PC-9 (cell line): ENCODE results near the gene ACTR3C. TPM values are rescaled to one million over a fixed set of nuclear protein-coding genes. Genes with fewer than 3 reads are reported as not detected.

Experiments
- BruUV-seq: library from RNA; stranded (reverse); fragments of 400-500 nt; replicated peaks from 2 replicates; lab custom pipeline; 2021; lab: Mats Ljungman, UMichigan
- CTCF ChIA-PET: fragments of 300-600 bp; sonication (Branson Sonifier 250); formaldehyde crosslinking; loops from one replicate; lab custom pipeline; 2022; ENCODE audit warnings: antibody characterized with exemption; lab: Charles Lee
- POLR2A ChIA-PET: fragments of 300-600 bp; sonication (Branson Sonifier 250); formaldehyde crosslinking; loops from one replicate; lab custom pipeline; 2022; ENCODE audit warnings: antibody characterized with exemption; ENCODE audit not compliant: unreplicated experiment; lab: Charles Lee
- DNase-seq, 2 experiments: peaks; one replicate each; pipeline versions ENCODE4 v3.0.0 to v3.0.0-alpha.2; 2015 to 2022; ENCODE audit warnings: mixed read lengths in 1 of 2
- H2AFZ ChIP-seq: fragments of 200-600 bp; sonication (generic); 2 replicates; pipeline ENCODE4 v1.8.1; 2017; ENCODE audit warnings: antibody characterized with exemption
- H3F3A ChIP-seq: fragments of 200-600 bp; sonication (generic); 2 replicates; pipeline ENCODE4 v1.8.1; 2017; ENCODE audit warnings: antibody characterized with exemption, mild to moderate bottlenecking, low read depth; ENCODE audit not compliant: insufficient read depth
- H3K27ac ChIP-seq: fragments of 200-600 bp; sonication (generic); 2 replicates; pipeline ENCODE4 v1.6.1; 2016; ENCODE audit warnings: mixed run types
- H3K27me3 ChIP-seq: fragments of 200-600 bp; sonication (generic); 2 replicates; pipeline ENCODE4 v1.6.1; 2016; ENCODE audit warnings: low read depth, mixed run types; ENCODE audit not compliant: insufficient read depth
- H3K36me3 ChIP-seq: fragments of 200-600 bp; sonication (generic); 2 replicates; pipeline ENCODE4 v1.6.1; 2016; ENCODE audit warnings: low read depth, mixed run types
- H3K4me1 ChIP-seq: fragments of 200-600 bp; sonication (generic); replicated peaks from 2 replicates; pipeline ENCODE4 v1.6.1; 2016; ENCODE audit warnings: mixed run types; ENCODE audit not compliant: insufficient read depth
- H3K4me2 ChIP-seq: fragments of 200-600 bp; sonication (generic); 2 replicates; pipeline ENCODE4 v1.6.1; 2017; ENCODE audit warnings: mixed run types
- H3K4me3 ChIP-seq: fragments of 200-600 bp; sonication (generic); 2 replicates; pipeline ENCODE4 v1.6.1; 2016; ENCODE audit warnings: mixed run types
- H3K79me2 ChIP-seq: fragments of 200-600 bp; sonication (generic); 2 replicates; pipeline ENCODE4 v1.6.1; 2017; ENCODE audit warnings: low read depth, mixed run types
- H3K9me2 ChIP-seq: fragments of 200-600 bp; sonication (generic); 2 replicates; pipeline ENCODE4 v1.8.1; 2017; ENCODE audit warnings: mild to moderate bottlenecking; ENCODE audit not compliant: insufficient read depth
- H3K9me3 ChIP-seq: fragments of 200-600 bp; sonication (generic); 2 replicates; pipeline ENCODE4 v1.8.1; 2016; ENCODE audit warnings: low read depth; ENCODE audit not compliant: insufficient read depth
- H4K20me1 ChIP-seq: fragments of 200-600 bp; sonication (generic); 2 replicates; pipeline ENCODE4 v1.8.1; 2017; ENCODE audit not compliant: insufficient read depth
- EZH2 ChIP-seq: fragments of 200-600 bp; sonication (generic); IDR thresholded peaks from 2 replicates; pipeline ENCODE4 v1.8.0; 2017; ENCODE audit warnings: antibody characterized with exemption, low read depth
- intact Hi-C: fragments of 100-400 bp; cut with micrococcal nuclease; formaldehyde crosslinking; loops from one replicate; pipeline ENCODE4 v1.10.0; 2022; ENCODE audit not compliant: unreplicated experiment
- total RNA-seq: library from RNA; stranded (reverse); gene quantifications from 2 replicates; pipeline ENCODE4 v1.2.3, GENCODE V29; 2021
- TF ChIP-seq, protein P1 (sequence below): fragments of 200-600 bp; sonication (generic); conservative IDR thresholded peaks from 2 replicates; pipeline ENCODE4 v1.6.1; 2017; ENCODE audit warnings: mixed run types, antibody characterized with exemption, mild to moderate bottlenecking, moderate library complexity

Gene ACTR3C
- total RNA-seq, 1 experiment from 2014 or later = 34.5 TPM

- Histone ChIP-seq H3K79me2 (peaks cover 78% of the 10 kb centered on the region), H3F3A (peaks cover 34% of the 10 kb centered on the region), H3K4me2 (peak overlapping the region; percentile 92), H2AFZ (no peak overlapping the region), H3K27ac (peak overlapping the region; percentile 83; the same call in 1 of the 2 replicates), H3K36me3 (peaks cover 41% of the 10 kb centered on the region), H3K9me3 (no peaks in the 10 kb centered on the region), H3K4me3 (peak overlapping the region; percentile 98; the same call in 1 of the 2 replicates), H3K4me1 (peaks cover 45% of the 10 kb centered on the region), H3K9me2 (no peaks in the 10 kb centered on the region), H4K20me1 (no peaks in the 10 kb centered on the region), H3K27me3 (no peaks in the 10 kb centered on the region)
- no TSS peak for BruUV-seq
- POLR2A ChIA-PET = no interaction called here
- no peak for DNase-seq
- CTCF ChIA-PET = no interaction called here
- TF ChIP-seq, protein P1, sequence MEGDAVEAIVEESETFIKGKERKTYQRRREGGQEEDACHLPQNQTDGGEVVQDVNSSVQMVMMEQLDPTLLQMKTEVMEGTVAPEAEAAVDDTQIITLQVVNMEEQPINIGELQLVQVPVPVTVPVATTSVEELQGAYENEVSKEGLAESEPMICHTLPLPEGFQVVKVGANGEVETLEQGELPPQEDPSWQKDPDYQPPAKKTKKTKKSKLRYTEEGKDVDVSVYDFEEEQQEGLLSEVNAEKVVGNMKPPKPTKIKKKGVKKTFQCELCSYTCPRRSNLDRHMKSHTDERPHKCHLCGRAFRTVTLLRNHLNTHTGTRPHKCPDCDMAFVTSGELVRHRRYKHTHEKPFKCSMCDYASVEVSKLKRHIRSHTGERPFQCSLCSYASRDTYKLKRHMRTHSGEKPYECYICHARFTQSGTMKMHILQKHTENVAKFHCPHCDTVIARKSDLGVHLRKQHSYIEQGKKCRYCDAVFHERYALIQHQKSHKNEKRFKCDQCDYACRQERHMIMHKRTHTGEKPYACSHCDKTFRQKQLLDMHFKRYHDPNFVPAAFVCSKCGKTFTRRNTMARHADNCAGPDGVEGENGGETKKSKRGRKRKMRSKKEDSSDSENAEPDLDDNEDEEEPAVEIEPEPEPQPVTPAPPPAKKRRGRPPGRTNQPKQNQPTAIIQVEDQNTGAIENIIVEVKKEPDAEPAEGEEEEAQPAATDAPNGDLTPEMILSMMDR = no peak
- TF ChIP-seq EZH2 = no peak
- intact Hi-C loops = no loop called here
Measured at GRCh38 chr7:150325110-150325611, 1.8 kb upstream of the ACTR3C start.

DNA sequence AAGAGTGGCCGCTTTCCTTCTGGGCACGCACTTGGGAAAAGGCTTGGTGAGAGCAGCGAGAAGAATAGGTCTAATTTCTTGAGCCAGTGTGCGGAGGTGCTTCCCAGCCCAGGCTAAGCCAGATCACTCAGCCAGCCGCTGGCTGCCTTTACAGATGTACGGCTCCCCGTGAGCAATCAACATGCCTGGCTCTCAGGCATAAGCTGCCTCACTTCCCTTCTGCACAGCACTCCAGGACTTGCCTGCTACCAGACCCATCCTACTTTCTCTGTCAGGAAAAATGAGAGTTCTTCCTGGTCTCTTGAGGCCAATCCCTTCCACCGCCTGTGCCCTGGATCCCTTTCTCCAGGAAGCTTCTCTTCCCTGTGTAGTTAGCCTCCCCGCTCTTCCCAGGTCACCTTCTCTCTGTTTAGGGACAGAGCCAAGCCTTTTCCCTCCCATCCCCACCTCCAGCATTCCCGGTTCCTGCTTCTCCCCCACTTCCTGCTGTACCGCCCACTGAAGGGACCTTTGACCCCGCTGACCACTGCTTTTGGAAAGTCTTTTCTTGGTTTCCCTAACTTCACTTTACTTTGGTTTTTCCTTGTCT, 1.1 kb upstream of the ACTR3C start:
- CTCF ChIA-PET = no interaction called here
- Histone ChIP-seq H3K79me2 (peaks cover 85% of the 10 kb centered on the region), H3K27ac (peak overlapping the region; percentile 83; the same call in 1 of the 2 replicates), H3K4me1 (peaks cover 52% of the 10 kb centered on the region), H2AFZ (peak overlapping the region; percentile 99; the same call in 1 of the 2 replicates), H3K4me3 (peak overlapping the region; percentile 98), H3K27me3 (no peaks in the 10 kb centered on the region), H4K20me1 (no peaks in the 10 kb centered on the region), H3F3A (peaks cover 37% of the 10 kb centered on the region), H3K9me2 (no peaks in the 10 kb centered on the region), H3K36me3 (peaks cover 47% of the 10 kb centered on the region), H3K4me2 (peak overlapping the region; percentile 92), H3K9me3 (no peaks in the 10 kb centered on the region)
- no peak for DNase-seq
- POLR2A ChIA-PET = no interaction called here
- TF ChIP-seq EZH2 = no peak
- TF ChIP-seq, protein P1 = no peak
- no TSS peak for BruUV-seq
- intact Hi-C loops = loop anchor here (5.0 kb wide), 3 partner anchors 78 to 788 kb away; partner anchors contain the start of gene ABCB8

- no peaks in the 10 kb centered on the region for H4K20me1 ChIP-seq
- H3K9me2 ChIP-seq = no peaks in the 10 kb centered on the region
- peak overlapping the region; percentile 92 for H3K4me2 ChIP-seq
- POLR2A ChIA-PET = interaction anchor here (0.7 kb wide), 1 partner anchor 56 kb away, joined by 3 read pairs; no protein-coding TSS in a partner anchor
- peak overlapping the region; percentile 98 for H3K4me3 ChIP-seq
- peak overlapping the region; percentile 99 for H2AFZ ChIP-seq
- peaks cover 54% of the 10 kb centered on the region for H3K4me1 ChIP-seq
- intact Hi-C loops = loop anchor here (2.0 to 5.0 kb wide), 4 partner anchors 45 to 788 kb away; partner anchors contain the start of genes ABCB8 and REPIN1
- H3F3A ChIP-seq = peaks cover 37% of the 10 kb centered on the region
- H3K27me3 ChIP-seq = no peaks in the 10 kb centered on the region
- CTCF ChIA-PET = no interaction called here
- BruUV-seq = TSS peak; percentile 36
- DNase-seq = peak in 1 of 2 experiments; percentile 46
- no peaks in the 10 kb centered on the region for H3K9me3 ChIP-seq
- H3K27ac ChIP-seq = peak overlapping the region; percentile 83
- H3K79me2 ChIP-seq = peaks cover 88% of the 10 kb centered on the region
- H3K36me3 ChIP-seq = peaks cover 48% of the 10 kb centered on the region
- TF ChIP-seq, protein P1 = no peak
- no peak for TF ChIP-seq EZH2
Measured at GRCh38 chr7:150323682-150324372, 482 bp upstream of the ACTR3C start.
